ENCODE data around the gene CEP95. TPM values are rescaled to one million over a fixed set of nuclear protein-coding genes. Genes with fewer than 3 reads are reported as not detected.

Gene CEP95
- total RNA-seq, 1 experiment from 2014 or later = 34.2 TPM

- Histone ChIP-seq H3K9me3 (replicated peaks) (no peaks in the 10 kb centered on the region), H3K4me3 (no peak overlapping the region), H3K27me3 (no peaks in the 10 kb centered on the region), H3K4me1 (no peaks in the 10 kb centered on the region), H3K27ac (no peak overlapping the region), H3K36me3 (peaks cover 47% of the 10 kb centered on the region)
- DNase-seq = no peak
Measured at GRCh38 chr17:64520359-64520758, 13.6 kb downstream of the CEP95 start.

- Histone ChIP-seq H3K4me1 (no peaks in the 10 kb centered on the region), H3K27ac (no peak overlapping the region), H3K4me3 (no peak overlapping the region), H3K9me3 (replicated peaks) (no peaks in the 10 kb centered on the region), H3K27me3 (no peaks in the 10 kb centered on the region), H3K36me3 (peaks cover 73% of the 10 kb centered on the region)
- DNase-seq = no peak
Measured at GRCh38 chr17:64527914-64528313, 21.1 kb downstream of the CEP95 start.

GRCh38 chr17:64529221-64529620 is 22.4 kb downstream of the CEP95 start:
- Histone ChIP-seq H3K4me3 (no peak overlapping the region), H3K4me1 (no peaks in the 10 kb centered on the region), H3K36me3 (peaks cover 67% of the 10 kb centered on the region), H3K27ac (no peak overlapping the region), H3K27me3 (no peaks in the 10 kb centered on the region), H3K9me3 (replicated peaks) (no peaks in the 10 kb centered on the region)
- DNase-seq = no peak

GRCh38 chr17:64531955-64532371 is 25.2 kb downstream of the CEP95 start:
- Histone ChIP-seq H3K4me1 (no peaks in the 10 kb centered on the region), H3K27ac (no peak overlapping the region), H3K4me3 (no peak overlapping the region), H3K27me3 (no peaks in the 10 kb centered on the region), H3K9me3 (replicated peaks) (no peaks in the 10 kb centered on the region), H3K36me3 (peaks cover 72% of the 10 kb centered on the region)
- DNase-seq = no peak

- H3K4me1 ChIP-seq = no peaks in the 10 kb centered on the region
- H3K36me3 ChIP-seq = peaks cover 73% of the 10 kb centered on the region
- H3K27ac ChIP-seq = no peak overlapping the region
- H3K4me3 ChIP-seq = no peak overlapping the region
- no peak for DNase-seq
- H3K9me3 ChIP-seq (replicated peaks) = no peaks in the 10 kb centered on the region
- H3K27me3 ChIP-seq = no peaks in the 10 kb centered on the region
Measured at GRCh38 chr17:64532409-64532808, 25.6 kb downstream of the CEP95 start.

- Histone ChIP-seq H3K27ac (no peak overlapping the region), H3K4me1 (no peaks in the 10 kb centered on the region), H3K4me3 (no peak overlapping the region), H3K27me3 (no peaks in the 10 kb centered on the region), H3K36me3 (peaks cover 75% of the 10 kb centered on the region), H3K9me3 (replicated peaks) (no peaks in the 10 kb centered on the region)
- no peak for DNase-seq
Measured at GRCh38 chr17:64533784-64534183, 27.0 kb downstream of the CEP95 start.

- peaks cover 72% of the 10 kb centered on the region for H3K36me3 ChIP-seq
- H3K4me1 ChIP-seq = no peaks in the 10 kb centered on the region
- H3K27me3 ChIP-seq = no peaks in the 10 kb centered on the region
- no peak overlapping the region for H3K27ac ChIP-seq
- no peaks in the 10 kb centered on the region for H3K9me3 ChIP-seq (replicated peaks)
- H3K4me3 ChIP-seq = no peak overlapping the region
- DNase-seq = no peak
Measured at GRCh38 chr17:64534187-64534586, 27.4 kb downstream of the CEP95 start.

GRCh38 chr17:64535357-64535756 is 28.6 kb downstream of the CEP95 start:
- H3K27ac ChIP-seq = no peak overlapping the region

GRCh38 chr17:64536913-64537312 is 30.1 kb downstream of the CEP95 start:
- no peaks in the 10 kb centered on the region for H3K9me3 ChIP-seq (replicated peaks)
- H3K27ac ChIP-seq = no peak overlapping the region
- no peak overlapping the region for H3K4me3 ChIP-seq
- no peaks in the 10 kb centered on the region for H3K4me1 ChIP-seq
- no peak for DNase-seq
- H3K36me3 ChIP-seq = peaks cover 57% of the 10 kb centered on the region
- no peaks in the 10 kb centered on the region for H3K27me3 ChIP-seq

More at GRCh38 chr17:64535357-64535756, 28.6 kb downstream of the CEP95 start:
- no peaks in the 10 kb centered on the region for H3K9me3 ChIP-seq (replicated peaks)
- H3K4me3 ChIP-seq = no peak overlapping the region
- no peak for DNase-seq
- peaks cover 67% of the 10 kb centered on the region for H3K36me3 ChIP-seq
- H3K27me3 ChIP-seq = no peaks in the 10 kb centered on the region
- no peaks in the 10 kb centered on the region for H3K4me1 ChIP-seq

GRCh38 chr17:64537488-64537887 is 30.7 kb downstream of the CEP95 start:
- Histone ChIP-seq H3K9me3 (replicated peaks) (no peaks in the 10 kb centered on the region), H3K4me1 (no peaks in the 10 kb centered on the region), H3K27ac (no peak overlapping the region), H3K27me3 (no peaks in the 10 kb centered on the region), H3K4me3 (no peak overlapping the region), H3K36me3 (peaks cover 56% of the 10 kb centered on the region)
- DNase-seq = no peak

GRCh38 chr17:64538508-64539130 is 31.8 kb downstream of the CEP95 start:
- DNase-seq = no peak
- no peaks in the 10 kb centered on the region for H3K9me3 ChIP-seq (replicated peaks)
- no peak overlapping the region for H3K27ac ChIP-seq
- no peaks in the 10 kb centered on the region for H3K27me3 ChIP-seq
- H3K36me3 ChIP-seq = peaks cover 51% of the 10 kb centered on the region
- H3K4me1 ChIP-seq = no peaks in the 10 kb centered on the region
- H3K4me3 ChIP-seq = no peak overlapping the region

- H3K4me1 ChIP-seq = no peaks in the 10 kb centered on the region
- peaks cover 45% of the 10 kb centered on the region for H3K36me3 ChIP-seq
- H3K27ac ChIP-seq = no peak overlapping the region
- no peaks in the 10 kb centered on the region for H3K9me3 ChIP-seq (replicated peaks)
- no peaks in the 10 kb centered on the region for H3K27me3 ChIP-seq
- no peak overlapping the region for H3K4me3 ChIP-seq
- no peak for DNase-seq
Measured at GRCh38 chr17:64540118-64540776, 33.5 kb downstream of the CEP95 start.

- Histone ChIP-seq H3K27ac (no peak overlapping the region), H3K4me1 (no peaks in the 10 kb centered on the region), H3K36me3 (peaks cover 14% of the 10 kb centered on the region), H3K4me3 (no peak overlapping the region), H3K9me3 (replicated peaks) (no peaks in the 10 kb centered on the region), H3K27me3 (no peaks in the 10 kb centered on the region)
- no peak for DNase-seq
Measured at GRCh38 chr17:64544742-64545141, 38.0 kb downstream of the CEP95 start.

GRCh38 chr17:64546716-64547115 is 39.9 kb downstream of the CEP95 start:
- H3K36me3 ChIP-seq = peaks cover 14% of the 10 kb centered on the region
- no peaks in the 10 kb centered on the region for H3K27me3 ChIP-seq
- no peak for DNase-seq
- no peaks in the 10 kb centered on the region for H3K9me3 ChIP-seq (replicated peaks)
- no peak overlapping the region for H3K27ac ChIP-seq
- no peaks in the 10 kb centered on the region for H3K4me1 ChIP-seq
- no peak overlapping the region for H3K4me3 ChIP-seq

GRCh38 chr17:64547319-64547718 is 40.5 kb downstream of the CEP95 start:
- Histone ChIP-seq H3K27ac (no peak overlapping the region), H3K4me1 (no peaks in the 10 kb centered on the region), H3K9me3 (replicated peaks) (no peaks in the 10 kb centered on the region), H3K36me3 (peaks cover 11% of the 10 kb centered on the region), H3K27me3 (no peaks in the 10 kb centered on the region), H3K4me3 (no peak overlapping the region)
- no peak for DNase-seq

GRCh38 chr17:64551461-64551860 is 44.7 kb downstream of the CEP95 start:
- Histone ChIP-seq H3K4me1 (no peaks in the 10 kb centered on the region), H3K27ac (no peak overlapping the region), H3K36me3 (0 out of 2 replicates have a peak, but pooled peaks cover 8% of the 10 kb centered on the region), H3K9me3 (replicated peaks) (no peaks in the 10 kb centered on the region), H3K4me3 (no peak overlapping the region), H3K27me3 (no peaks in the 10 kb centered on the region)
- no peak for DNase-seq
